ENCODE results near the gene PARP6. TPM values are rescaled to one million over a fixed set of nuclear protein-coding genes. Genes with fewer than 3 reads are reported as not detected.

PARP6 gene
- total RNA-seq, 4 donors from 2014 or later: 51.3 to 84.0 (median 64.8) TPM

- no peak for TF ChIP-seq CTCF (IDR thresholded peaks at IDR 0.05; ENCODE audit: low read depth)
Observed at GRCh38 chr15:72288796-72289596, 16.6 kb upstream of the PARP6 start.

- TF ChIP-seq CTCF (IDR thresholded peaks at IDR 0.05; ENCODE audit: low read depth): no peak
Observed at GRCh38 chr15:72285927-72286516, 13.7 kb upstream of the PARP6 start.

GRCh38 chr15:72285402-72285801, 13.0 kb upstream of the PARP6 start:
- TF ChIP-seq CTCF (IDR thresholded peaks at IDR 0.05; ENCODE audit: low read depth): no peak

- TF ChIP-seq CTCF (IDR thresholded peaks at IDR 0.05; ENCODE audit: low read depth): no peak
Observed at GRCh38 chr15:72284781-72285180, 12.4 kb upstream of the PARP6 start.

GRCh38 chr15:72281713-72282112, 9.4 kb upstream of the PARP6 start:
- TF ChIP-seq CTCF (IDR thresholded peaks at IDR 0.05; ENCODE audit: low read depth): no peak

- TF ChIP-seq CTCF (IDR thresholded peaks at IDR 0.05; ENCODE audit: low read depth): no peak
Observed at GRCh38 chr15:72280751-72281150, 8.4 kb upstream of the PARP6 start.

GRCh38 chr15:72278737-72279136, 6.4 kb upstream of the PARP6 start:
- no peak for TF ChIP-seq CTCF (IDR thresholded peaks at IDR 0.05; ENCODE audit: low read depth)

All from subcutaneous adipose tissue (tissue), 4 donors.